NCI-H2107 treated with DMSO at 0.1 percent for 48 hours (cell line): Measurements from ENCODE around the gene BRD1.
"Not testable (repeated sequence)": the region's sequence is repeated elsewhere in the genome, so short reads cannot be mapped to it uniquely, and the experiment has no call there.

Experiments used
- DNase-seq: peaks from one replicate; lab custom pipeline; 2025; ENCODE audit not compliant: unreplicated experiment; lab: John Stamatoyannopoulos, UW

Gene BRD1

GRCh38 chr22:49771266-49772065, 56.2 kb downstream of the BRD1 start:
- no peak for DNase-seq

- no peak for DNase-seq
Observed at GRCh38 chr22:49770547-49771265, 57.0 kb downstream of the BRD1 start.

- no peak for DNase-seq
Observed at GRCh38 chr22:49769691-49770546, 57.8 kb downstream of the BRD1 start.

- no peak for DNase-seq
Observed at GRCh38 chr22:49768951-49769690, 58.6 kb downstream of the BRD1 start.

- DNase-seq = no peak
Observed at GRCh38 chr22:49768077-49768910, 59.4 kb downstream of the BRD1 start.

- no peak for DNase-seq
Observed at GRCh38 chr22:49767355-49768062, 60.2 kb downstream of the BRD1 start.

- no peak for DNase-seq
Observed at GRCh38 chr22:49765951-49766350, 61.7 kb downstream of the BRD1 start.

- DNase-seq = no peak
Observed at GRCh38 chr22:49765091-49765771, 62.4 kb downstream of the BRD1 start.

- DNase-seq = no peak
Observed at GRCh38 chr22:49764127-49764581, 63.5 kb downstream of the BRD1 start.

GRCh38 chr22:49763696-49764095, 64.0 kb downstream of the BRD1 start:
- no peak for DNase-seq

GRCh38 chr22:49763138-49763537, 64.5 kb downstream of the BRD1 start:
- DNase-seq = peak; percentile 50

GRCh38 chr22:49762571-49762970, 65.1 kb downstream of the BRD1 start:
- DNase-seq = not testable (repeated sequence)

- DNase-seq = no peak
Observed at GRCh38 chr22:49761836-49762235, 65.8 kb downstream of the BRD1 start.

GRCh38 chr22:49760630-49761571, 66.8 kb downstream of the BRD1 start:
- no peak for DNase-seq

- DNase-seq = no peak
Observed at GRCh38 chr22:49760280-49760629, 67.4 kb downstream of the BRD1 start.

- no peak for DNase-seq
Observed at GRCh38 chr22:49756676-49757075, 71.0 kb downstream of the BRD1 start.

GRCh38 chr22:49756201-49756600, 71.5 kb downstream of the BRD1 start:
- DNase-seq = no peak

GRCh38 chr22:49755631-49756001, 72.1 kb downstream of the BRD1 start:
- DNase-seq = no peak
